Central memory CD4-positive, alpha-beta T cell (primary cell): ENCODE data around the gene SLC7A14.

Experiments
- DNase-seq: peaks from one replicate; pipeline ENCODE4 v3.0.0; 2022

Gene SLC7A14

DNA sequence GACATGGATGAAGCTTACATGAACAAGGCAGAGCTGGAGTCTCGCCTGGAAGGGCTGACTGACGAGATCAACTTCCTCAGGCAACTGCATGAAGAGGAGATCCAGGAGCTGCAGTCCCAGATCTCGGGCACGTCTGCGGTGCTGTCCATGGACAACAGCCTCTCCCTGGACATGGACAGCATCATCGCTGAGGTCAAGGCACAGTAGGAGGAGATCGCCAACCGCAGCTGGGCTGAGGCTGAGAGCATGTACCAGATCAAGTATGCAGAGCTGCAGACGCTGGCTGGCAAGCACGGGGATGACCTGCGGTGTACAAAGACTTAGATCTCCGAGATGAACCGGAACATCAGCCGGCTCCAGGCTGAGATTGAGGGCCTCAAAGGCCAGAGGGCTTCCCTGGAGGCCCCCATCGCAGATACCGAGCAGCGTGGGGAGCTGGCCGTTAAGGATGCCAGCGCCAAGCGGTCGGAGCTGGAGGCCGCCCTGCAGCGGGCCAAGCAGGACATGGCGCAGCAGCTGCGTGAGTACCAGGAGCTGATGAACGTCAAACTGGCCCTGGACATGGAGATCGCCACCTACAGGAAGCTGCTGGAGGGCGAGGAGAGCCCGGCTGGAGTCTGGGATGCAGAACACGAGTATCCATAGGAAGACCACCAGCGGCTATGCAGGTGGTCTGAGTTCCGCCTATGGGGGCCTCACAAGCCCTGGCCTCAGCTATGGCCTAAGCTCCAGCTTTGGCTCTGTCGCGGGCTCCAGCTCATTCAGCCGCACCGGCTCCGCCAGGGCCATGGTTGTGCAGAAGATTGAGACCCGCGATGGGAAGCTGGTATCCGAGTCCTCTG, 89.6 kb downstream of the SLC7A14 start:
- no peak for DNase-seq

DNA sequence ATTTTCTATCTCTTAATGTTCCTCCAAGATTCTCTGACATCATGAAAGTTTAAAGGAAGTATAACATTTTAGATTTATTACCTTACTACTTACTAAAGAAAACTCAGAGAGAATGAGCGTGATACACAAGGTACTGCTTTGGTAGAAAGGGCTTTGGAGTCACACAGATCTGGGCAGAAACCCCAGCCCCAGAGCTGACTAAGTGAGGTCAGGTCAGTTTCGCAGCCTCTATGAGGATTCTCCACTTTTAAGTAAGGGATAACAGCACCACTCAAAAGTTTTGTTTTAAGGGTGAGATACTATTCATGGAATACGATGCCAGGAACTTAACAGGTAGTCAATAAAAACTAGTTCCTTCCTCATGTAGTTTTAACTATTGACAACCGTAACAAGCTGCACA, 91.1 kb downstream of the SLC7A14 start:
- no peak for DNase-seq

- DNase-seq = no peak
Measured at GRCh38 chr3:170493712-170494182, 92.1 kb downstream of the SLC7A14 start.

DNA sequence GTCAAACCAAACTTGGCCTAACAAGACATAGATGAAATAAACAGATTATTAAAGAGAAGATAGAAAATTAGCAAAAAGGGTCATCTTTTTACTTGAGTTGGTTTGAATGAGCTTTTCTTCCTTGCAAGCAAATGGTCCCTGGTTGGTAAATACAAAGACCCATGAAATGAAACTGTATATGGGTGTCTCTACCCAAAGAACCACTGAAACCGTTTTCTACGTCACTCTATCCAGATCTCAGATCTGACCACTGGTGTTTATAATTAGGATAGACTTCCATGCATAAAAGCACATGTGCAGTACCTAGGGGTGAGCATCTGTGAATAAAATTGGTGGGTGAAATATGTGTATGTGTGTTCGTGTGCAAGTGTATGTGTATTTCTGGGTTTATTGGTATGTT, 94.0 kb downstream of the SLC7A14 start:
- no peak for DNase-seq

GRCh38 chr3:170490828-170491560, 94.9 kb downstream of the SLC7A14 start:
- DNase-seq = no peak

DNA sequence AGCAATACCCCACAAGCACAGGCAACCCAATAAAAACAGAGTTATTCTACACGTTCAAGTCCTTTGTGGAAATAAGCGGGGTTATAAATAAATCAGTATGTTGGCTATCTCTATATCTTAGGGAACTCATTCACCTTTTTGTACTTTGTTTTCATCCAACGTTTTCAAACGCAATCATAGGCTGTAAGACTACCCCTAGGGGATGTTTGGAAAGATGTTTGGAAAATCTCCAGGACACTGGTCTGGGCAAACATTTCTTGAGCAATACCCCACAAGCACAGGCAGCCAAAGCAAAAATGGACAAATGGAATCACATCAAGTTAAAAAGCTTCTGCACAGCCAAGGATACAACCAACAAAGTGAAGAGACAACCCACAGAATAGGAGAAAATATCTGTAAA, 97.1 kb downstream of the SLC7A14 start:
- DNase-seq = no peak

DNA sequence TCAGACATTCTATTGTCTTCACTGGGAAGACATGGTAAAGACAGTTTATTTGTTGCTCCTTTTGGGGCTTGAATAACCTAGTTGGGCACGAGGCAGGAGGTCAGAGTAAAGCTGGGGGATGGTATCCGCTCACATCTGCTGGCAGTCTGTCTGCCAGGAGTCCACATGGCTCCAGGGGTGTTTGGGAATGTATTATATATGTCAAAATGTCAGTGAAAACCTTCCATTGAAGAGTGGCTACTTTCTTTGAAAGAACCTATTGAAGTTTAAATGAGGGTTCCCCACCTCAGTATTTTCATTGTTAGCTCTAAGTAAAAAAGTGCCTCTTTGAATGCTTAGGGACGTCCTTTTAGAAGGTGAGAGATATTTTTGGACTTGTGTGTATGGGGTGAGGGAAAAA, 98.8 kb downstream of the SLC7A14 start:
- no peak for DNase-seq

DNA sequence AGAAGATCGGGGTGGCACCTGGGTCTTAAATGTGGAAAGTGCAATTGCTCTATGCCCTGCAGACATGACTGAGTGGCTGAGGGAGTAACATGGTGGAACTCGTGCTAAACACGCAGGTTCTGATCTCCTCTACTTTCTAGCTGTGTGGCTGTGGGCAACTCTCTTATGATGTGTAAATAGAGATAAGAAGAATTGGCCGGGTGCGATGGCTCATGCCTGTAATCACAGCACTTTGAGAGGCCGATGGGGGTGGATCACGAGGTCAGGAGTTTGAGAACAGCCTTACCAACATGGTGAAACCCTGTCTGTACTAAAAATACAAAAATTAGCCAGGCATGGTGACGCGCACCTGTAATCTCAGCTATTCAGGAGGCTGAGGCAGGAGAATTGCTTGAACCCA, 99.5 kb downstream of the SLC7A14 start:
- no peak for DNase-seq

GRCh38 chr3:170485696-170486095, 100.2 kb downstream of the SLC7A14 start:
- DNase-seq = no peak

DNA sequence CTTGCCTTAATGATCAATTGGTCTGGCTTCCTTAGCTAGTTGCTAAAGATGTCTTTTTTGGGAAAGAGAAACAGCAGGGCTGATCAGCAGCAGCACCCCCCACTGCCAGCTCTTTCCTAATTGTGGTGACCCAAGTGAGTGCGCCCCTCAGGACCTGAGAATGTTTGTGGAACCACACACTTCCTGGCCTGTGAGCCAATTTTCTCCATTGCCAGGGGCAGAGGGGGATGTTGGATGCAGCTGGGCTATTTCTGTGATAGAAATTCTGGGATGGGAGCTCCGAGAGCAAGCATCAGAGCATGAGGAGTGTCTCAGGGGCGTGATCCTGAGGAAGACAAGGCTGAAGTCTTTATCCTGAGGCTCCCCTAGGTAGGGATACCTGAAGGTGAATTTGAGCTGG, 100.6 kb downstream of the SLC7A14 start:
- no peak for DNase-seq

- no peak for DNase-seq
Measured at GRCh38 chr3:170484869-170485268, 101.0 kb downstream of the SLC7A14 start.

DNA sequence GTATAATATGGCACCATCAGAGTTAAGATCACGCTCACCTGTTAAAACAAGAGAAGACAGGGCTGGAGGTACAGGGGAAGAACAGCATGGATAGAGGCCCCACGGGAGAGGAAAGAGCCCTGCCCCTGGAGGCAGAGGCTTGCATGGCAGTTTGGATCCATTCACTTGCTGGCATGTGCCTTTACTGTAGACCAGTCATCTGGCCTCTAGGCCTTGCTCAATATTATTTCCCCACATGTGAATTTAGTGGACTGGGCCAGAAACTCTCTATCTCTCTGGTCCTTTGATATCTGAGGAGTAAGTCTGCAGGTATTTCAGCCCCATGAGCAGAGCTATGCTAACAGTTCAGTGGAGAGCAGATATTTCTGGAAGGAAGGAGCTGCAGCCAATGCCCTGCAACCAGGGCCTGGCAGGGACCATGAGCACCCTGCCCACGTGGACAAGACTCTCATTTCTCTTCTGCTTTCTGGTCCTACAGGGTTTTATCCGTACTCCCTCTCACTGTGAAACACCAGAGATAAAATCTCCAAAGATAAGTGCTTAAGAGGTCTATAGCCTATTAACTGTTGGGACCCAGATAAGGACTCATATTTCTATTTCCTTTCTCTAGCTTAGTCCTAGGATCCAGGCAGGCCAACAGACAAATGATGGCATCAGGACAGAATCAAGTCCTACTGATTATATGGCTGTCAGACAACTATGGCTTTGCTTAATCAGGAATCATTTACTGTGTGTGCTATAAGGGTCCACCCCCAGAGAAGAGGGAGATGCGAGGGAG, 102.2 kb downstream of the SLC7A14 start:
- no peak for DNase-seq

- no peak for DNase-seq
Measured at GRCh38 chr3:170482199-170482598, 103.7 kb downstream of the SLC7A14 start.

GRCh38 chr3:170480111-170480510, 105.8 kb downstream of the SLC7A14 start:
- no peak for DNase-seq

DNA sequence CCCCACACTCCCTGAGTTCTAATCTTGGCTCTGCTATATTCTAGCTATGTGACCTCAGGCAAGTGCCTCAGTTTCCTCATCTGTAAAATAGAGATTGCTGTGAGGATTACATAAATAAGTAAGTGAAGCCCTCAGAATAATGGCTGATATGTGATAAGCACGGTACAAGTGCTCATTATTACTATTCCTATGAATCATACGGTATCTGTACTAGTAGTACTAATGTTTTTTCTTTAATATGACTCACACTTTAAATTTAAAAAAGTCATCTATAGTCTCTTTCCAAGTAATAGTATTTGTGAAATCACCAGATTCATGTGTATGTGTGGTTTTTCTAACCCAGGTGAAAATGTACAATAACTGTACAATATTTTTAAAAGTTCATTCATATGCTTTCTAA, 108.5 kb downstream of the SLC7A14 start:
- DNase-seq = no peak

- no peak for DNase-seq
Measured at GRCh38 chr3:170476291-170476690, 109.6 kb downstream of the SLC7A14 start.

GRCh38 chr3:170475092-170475685, 110.7 kb downstream of the SLC7A14 start:
- no peak for DNase-seq

DNA sequence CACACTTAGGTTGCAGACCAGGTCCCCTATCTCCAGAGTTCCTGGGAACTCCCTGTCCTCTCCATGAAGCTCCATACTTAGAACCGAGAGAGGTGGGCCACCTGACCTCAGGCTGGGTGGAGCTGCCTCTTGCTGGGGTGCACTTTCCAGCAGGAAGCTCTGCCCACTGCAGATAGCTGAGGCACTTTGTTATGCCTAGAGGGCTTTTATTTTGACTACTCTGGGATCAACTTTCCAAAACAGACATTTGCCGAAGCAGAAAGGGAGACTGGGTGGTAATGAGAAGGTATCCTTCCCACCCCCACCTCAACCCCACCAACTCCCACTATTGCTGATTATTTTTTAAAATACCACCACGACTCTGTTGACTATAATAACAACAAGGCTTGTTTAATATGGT, 112.5 kb downstream of the SLC7A14 start:
- DNase-seq = no peak

DNA sequence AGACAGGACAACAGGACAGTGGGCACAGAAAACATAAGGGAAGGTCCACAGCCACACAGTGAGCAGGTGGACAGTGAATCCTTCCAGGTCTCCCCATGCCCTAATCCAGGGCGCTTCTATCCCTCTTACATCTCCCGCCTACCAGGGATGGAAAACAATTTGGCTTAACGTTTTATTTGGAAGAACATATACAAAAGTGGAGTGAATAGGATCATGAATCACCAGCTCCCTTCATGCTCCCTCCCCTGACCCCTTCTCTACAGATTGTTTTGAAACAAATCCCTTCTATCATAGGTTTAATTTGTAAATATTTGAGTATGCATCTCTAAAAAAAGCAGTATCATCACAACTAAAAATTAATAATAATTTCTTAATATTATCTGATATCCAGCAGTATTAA, 114.7 kb downstream of the SLC7A14 start:
- no peak for DNase-seq

DNA sequence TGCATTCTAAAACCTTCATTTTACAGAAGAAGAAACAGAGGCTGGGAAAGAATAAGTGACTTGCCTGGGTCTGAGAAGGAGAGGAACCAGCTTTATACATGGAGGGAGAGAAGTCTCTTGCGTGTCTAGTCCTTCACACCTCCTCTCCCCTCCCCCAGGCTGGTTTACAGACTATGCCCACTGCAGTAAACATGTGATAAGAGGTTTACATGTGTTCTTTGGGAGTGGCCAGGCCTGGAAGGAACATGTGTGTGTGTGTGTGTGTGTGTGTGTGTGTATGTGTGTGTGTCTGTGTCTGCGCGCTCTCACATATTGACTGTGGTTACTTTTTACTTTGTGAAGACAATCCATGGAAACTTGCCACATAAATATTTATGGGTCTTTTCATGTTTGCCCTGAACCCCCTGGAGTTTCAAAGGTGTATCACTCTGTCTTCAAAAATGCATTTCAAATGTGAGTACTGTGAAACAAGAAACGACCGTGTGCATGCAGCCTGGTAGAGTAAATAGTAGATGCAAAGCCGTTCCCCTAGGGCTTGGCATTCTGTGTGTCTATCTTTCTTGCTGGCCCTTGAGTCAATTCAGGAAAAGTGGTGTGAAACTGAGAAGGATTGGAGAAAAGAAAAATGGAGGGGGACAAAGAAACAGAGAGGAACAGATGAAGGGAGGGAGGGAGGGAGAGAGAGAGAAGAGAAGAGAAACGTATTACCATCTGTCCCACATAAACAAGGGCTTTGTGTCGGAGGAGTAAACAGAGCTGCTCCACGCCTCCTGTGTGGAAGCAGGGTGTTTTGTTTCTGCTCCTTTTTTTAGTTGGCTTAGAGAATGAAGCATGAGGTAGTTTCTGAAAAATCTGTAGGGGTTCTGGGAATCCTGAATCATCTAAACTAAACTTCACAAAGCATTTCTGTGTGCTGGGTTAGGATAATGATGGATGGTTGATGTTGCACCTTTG, 115.5 kb downstream of the SLC7A14 start:
- no peak for DNase-seq

- DNase-seq = no peak
Measured at GRCh38 chr3:170469151-170470062, 116.5 kb downstream of the SLC7A14 start.
